Psoas muscle (tissue), 8 donors: ENCODE measurements around the gene WIPF2. TPM values are rescaled to one million over a fixed set of nuclear protein-coding genes. Genes with fewer than 3 reads are reported as not detected.

Experiments used
- ATAC-seq, 4 donors: fragments of 200-7000 bp; cut with Tn5 transposase; one replicate each; pipeline ENCODE4 v1.9.1; 2020; ENCODE audit warnings: moderate library complexity in 3 of 4, mild to moderate bottlenecking in 2 of 4
- DNase-seq, 2 donors: peaks; one replicate each; pipeline ENCODE4 v3.0.0-alpha.2; 2020
- H3K27ac ChIP-seq: fragments of 200-600 bp; one replicate; pipeline ENCODE4 v1.8.0; 2022
- H3K27me3 ChIP-seq, 3 donors: fragments of 200-600 bp in 1 of 3; one replicate each; pipeline versions ENCODE4 v1.6.1 to v1.8.0; 2013 to 2022; ENCODE audit warnings: low read length in 2 of 3, mild to moderate bottlenecking in 2 of 3, moderate library complexity in 1 of 3; ENCODE audit not compliant: insufficient read depth in 3 of 3
- H3K36me3 ChIP-seq, 2 donors: fragments of 200-600 bp in 1 of 2; one replicate each; pipeline versions ENCODE4 v1.6.1 to v1.8.0; 2013 to 2022; ENCODE audit warnings: low read depth in 1 of 2, mild to moderate bottlenecking in 1 of 2, moderate library complexity in 1 of 2; ENCODE audit not compliant: insufficient read depth in 1 of 2
- H3K4me1 ChIP-seq: fragments of 200-600 bp; one replicate; pipeline ENCODE4 v1.8.0; 2022
- H3K4me3 ChIP-seq: fragments of 200-600 bp; one replicate; pipeline ENCODE4 v1.8.0; 2022; ENCODE audit warnings: mild to moderate bottlenecking
- H3K9me3 ChIP-seq: fragments of 200-600 bp; one replicate; pipeline ENCODE4 v1.8.0; 2022
- WGBS, 3 donors: extraction: QIAGEN DNeasy Blood & Tissue Kit; methylation state at CpG; one replicate each; pipeline versions ENCODE4 v1.1.6 to v1.1.7; 2013; 5-methylcytosine and 5-hydroxymethylcytosine counted together
- intact Hi-C, 2 donors: fragments of 100-400 bp; cut with DNase I; formaldehyde crosslinking; loops; one replicate each; pipeline versions ENCODE4 v1.11.0 to v1.14.2; 2022
- polyA plus RNA-seq, 3 donors: library from polyadenylated mRNA; stranded (reverse); fragments of 200-250 nt; gene quantifications; one replicate each; pipeline ENCODE4 v1.2.3, GENCODE V29; 2013
- total RNA-seq, 4 donors: library from RNA; stranded (reverse); fragmentation: NEBNext Ultra II Directional in 2 of 4; extraction: Animal tissue kit (Norgen Biotek cat#: 25700) in 2 of 4; gene quantifications; one replicate each; pipeline versions ENCODE4 v1.2.1 to v1.2.4, GENCODE V29; 2021 to 2023
- TF ChIP-seq, protein P1 (sequence below): fragments of 200-600 bp; IDR thresholded peaks from one replicate; pipeline ENCODE4 v1.8.0; 2022; ENCODE audit warnings: antibody characterized with exemption
- donor health status: healthy with polysubstance abuse.
- donor health status: DM: no; HTN: no; CAD: no; lungs with moderate emphysema.
- donor health status: Bipolar disorder and iron deficiency.
- donor health status: healthy.
- donor health status: DM: yes; HTN: yes; CAD: no.
- donor health status: DM: no; HTN: no; CAD: no.
- donor health status: DM: no; HTN: no; CAD: no.
- donor health status: DM: yes; HTN: yes; CAD: no.

Gene WIPF2
- total and polyA plus RNA-seq, 7 donors, result 4.0 to 10.5 (median 8.1) TPM

DNA sequence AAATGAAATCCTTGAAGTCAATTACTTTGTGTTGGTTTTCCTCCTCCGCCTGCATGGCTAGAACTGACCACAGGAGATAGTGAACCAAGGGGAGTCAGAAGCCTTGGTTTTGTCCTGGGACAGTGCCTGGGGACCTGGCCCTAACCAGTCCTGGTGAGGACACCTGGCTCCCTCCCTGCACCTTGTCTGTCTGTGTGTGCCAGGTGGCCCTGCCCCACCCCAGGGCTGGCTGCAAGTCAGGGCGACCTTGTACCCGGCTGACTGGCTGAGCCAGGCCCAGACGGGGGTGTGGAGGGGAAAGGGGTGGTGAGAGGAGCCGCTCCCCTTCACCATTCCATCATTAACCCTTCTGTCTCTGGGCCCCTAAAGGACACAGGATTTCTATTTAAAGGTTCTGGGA lies 38.4 kb upstream of the WIPF2 start:
- Histone ChIP-seq H3K9me3 (no peaks in the 10 kb centered on the region), H3K4me3 (no peak overlapping the region), H3K36me3 (peaks cover 0 to 16% of the 10 kb centered on the region in 2 donors), H3K27me3 (no peaks in the 10 kb centered on the region), H3K27ac (no peak overlapping the region), H3K4me1 (peaks cover 7% of the 10 kb centered on the region)
- TF ChIP-seq, protein P1, sequence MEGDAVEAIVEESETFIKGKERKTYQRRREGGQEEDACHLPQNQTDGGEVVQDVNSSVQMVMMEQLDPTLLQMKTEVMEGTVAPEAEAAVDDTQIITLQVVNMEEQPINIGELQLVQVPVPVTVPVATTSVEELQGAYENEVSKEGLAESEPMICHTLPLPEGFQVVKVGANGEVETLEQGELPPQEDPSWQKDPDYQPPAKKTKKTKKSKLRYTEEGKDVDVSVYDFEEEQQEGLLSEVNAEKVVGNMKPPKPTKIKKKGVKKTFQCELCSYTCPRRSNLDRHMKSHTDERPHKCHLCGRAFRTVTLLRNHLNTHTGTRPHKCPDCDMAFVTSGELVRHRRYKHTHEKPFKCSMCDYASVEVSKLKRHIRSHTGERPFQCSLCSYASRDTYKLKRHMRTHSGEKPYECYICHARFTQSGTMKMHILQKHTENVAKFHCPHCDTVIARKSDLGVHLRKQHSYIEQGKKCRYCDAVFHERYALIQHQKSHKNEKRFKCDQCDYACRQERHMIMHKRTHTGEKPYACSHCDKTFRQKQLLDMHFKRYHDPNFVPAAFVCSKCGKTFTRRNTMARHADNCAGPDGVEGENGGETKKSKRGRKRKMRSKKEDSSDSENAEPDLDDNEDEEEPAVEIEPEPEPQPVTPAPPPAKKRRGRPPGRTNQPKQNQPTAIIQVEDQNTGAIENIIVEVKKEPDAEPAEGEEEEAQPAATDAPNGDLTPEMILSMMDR, result no peak
- ATAC-seq (peak in 2 of 4 donors; percentile 14 to 35), DNase-seq (no peak)
- intact Hi-C loops, result no loop called here
- WGBS, 3 donors, result 45 to 50% (median 46%) methylated on average over 5 of the region's 5 CpGs

DNA sequence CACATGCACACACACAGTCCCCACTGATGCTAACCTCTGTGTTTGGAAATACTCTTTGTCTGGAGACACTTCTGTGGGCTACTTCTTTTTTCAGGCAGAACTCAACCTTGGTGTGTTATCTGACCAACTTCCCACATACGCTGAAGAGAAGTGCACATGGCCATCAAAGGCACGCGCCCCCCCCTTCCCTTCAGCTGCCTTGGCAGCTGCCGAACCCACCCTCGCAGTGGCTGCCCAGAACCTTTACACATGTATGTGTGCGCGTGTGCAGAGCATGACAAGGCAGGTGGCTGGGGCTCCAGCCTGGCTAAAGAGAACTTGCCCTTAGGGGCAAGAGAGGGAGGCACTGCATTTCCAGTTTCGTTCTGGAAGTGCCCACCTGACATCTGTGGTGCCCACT lies 37.9 kb upstream of the WIPF2 start:
- no peak for DNase-seq
- H3K27me3 ChIP-seq, result no peaks in the 10 kb centered on the region
- H3K4me1 ChIP-seq, result peaks cover 7% of the 10 kb centered on the region
- ATAC-seq, result peak in 3 of 4 donors; percentile 35 to 58 (median 49)
- 22 to 50% (median 36%) methylated on average over 8 of the region's 8 CpGs for WGBS, 3 donors
- peaks cover 0 to 11% of the 10 kb centered on the region in 2 donors for H3K36me3 ChIP-seq
- peak overlapping the region; percentile 30 for H3K27ac ChIP-seq
- no peak overlapping the region for H3K4me3 ChIP-seq
- intact Hi-C loops, result no loop called here
- H3K9me3 ChIP-seq, result no peaks in the 10 kb centered on the region
- TF ChIP-seq, protein P1, result no peak

DNA sequence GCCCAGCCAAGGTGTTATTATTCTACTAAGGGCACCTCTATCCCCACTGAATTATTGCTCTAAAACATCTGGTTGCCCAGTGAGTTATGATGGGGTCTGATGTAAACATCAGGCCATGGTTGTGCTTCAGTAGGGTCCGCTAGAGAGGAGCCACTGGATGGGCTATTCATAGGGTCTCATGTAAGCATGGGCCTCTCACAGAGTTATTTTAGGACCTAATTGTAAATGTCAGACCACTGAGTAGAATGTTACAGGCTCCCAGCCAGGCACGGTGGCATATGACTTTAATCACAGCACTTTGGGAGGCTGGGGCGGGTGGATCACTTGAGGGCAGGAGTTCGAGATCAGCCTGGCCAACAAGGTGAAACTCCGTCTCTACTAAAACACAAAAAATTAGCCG lies 36.5 kb upstream of the WIPF2 start:
- DNase-seq (no peak), ATAC-seq (peak in 3 of 4 donors; percentile 29 to 66 (median 42))
- no peaks in the 10 kb centered on the region for H3K27me3 ChIP-seq
- intact Hi-C loops, result no loop called here
- TF ChIP-seq, protein P1, result no peak
- H3K27ac ChIP-seq, result no peak overlapping the region
- H3K4me3 ChIP-seq, result no peak overlapping the region
- peaks cover 0 to 8% of the 10 kb centered on the region in 2 donors for H3K36me3 ChIP-seq
- 54 to 83% (median 55%) methylated on average over 6 of the region's 6 CpGs for WGBS, 3 donors
- H3K4me1 ChIP-seq, result peaks cover 7% of the 10 kb centered on the region
- no peaks in the 10 kb centered on the region for H3K9me3 ChIP-seq

DNA sequence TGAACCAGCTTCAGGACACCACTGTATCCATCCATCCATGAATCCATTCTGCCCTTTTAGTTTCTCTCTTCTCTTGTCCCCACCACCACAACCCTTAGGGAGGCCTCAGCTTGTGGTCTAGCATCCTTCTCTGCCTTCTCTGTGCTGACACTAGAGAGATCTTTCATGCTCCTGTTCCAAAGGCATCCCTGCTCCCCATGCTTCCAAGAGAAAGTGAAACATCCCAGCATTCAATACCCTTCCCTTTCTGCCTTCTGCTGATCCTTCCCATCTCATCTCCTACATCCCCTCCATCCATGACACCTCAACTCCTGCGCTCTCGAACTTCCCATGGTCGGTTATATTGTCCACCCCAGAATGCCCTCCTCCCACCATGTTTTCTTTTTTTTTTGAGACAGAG lies 31.9 kb upstream of the WIPF2 start:
- Histone ChIP-seq H3K36me3 (peaks cover 0 to 5% of the 10 kb centered on the region in 2 donors), H3K4me1 (peaks cover 4% of the 10 kb centered on the region), H3K27ac (no peak overlapping the region), H3K4me3 (no peak overlapping the region), H3K27me3 (no peaks in the 10 kb centered on the region), H3K9me3 (no peaks in the 10 kb centered on the region)
- intact Hi-C loops, result no loop called here
- TF ChIP-seq, protein P1, result no peak
- ATAC-seq (no peak), DNase-seq (no peak)
- 85 to 93% (median 86%) methylated on average over 3 of the region's 3 CpGs for WGBS, 3 donors

DNA sequence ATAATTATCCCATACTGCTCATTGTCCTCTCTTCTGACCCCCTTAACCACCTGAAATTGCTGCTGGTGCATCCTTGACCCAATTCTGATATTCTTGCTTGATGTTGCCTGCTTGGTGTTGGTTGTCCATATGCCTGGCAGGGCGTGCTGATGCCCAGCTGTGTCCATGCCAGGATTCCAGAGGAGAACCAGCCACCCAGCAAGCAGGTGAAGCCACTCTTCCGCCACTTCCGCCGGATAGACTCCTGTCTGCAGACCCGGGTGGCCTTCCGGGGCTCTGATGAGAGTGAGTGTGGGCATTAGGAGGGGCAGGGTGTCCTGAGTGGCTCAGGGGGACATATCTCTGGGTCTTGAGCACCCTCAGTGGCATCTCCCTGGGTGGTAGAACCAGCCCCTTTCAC lies 30.4 kb upstream of the WIPF2 start:
- DNase-seq, result no peak
- ATAC-seq, result no peak
- H3K4me1 ChIP-seq, result peaks cover 4% of the 10 kb centered on the region
- intact Hi-C loops, result no loop called here
- no peak overlapping the region for H3K27ac ChIP-seq
- H3K9me3 ChIP-seq, result no peaks in the 10 kb centered on the region
- WGBS, 3 donors, result 90 to 96% (median 96%) methylated on average over 6 of the region's 6 CpGs
- H3K27me3 ChIP-seq, result no peaks in the 10 kb centered on the region
- no peak overlapping the region for H3K4me3 ChIP-seq
- TF ChIP-seq, protein P1, result no peak
- peaks cover 0 to 19% of the 10 kb centered on the region in 2 donors for H3K36me3 ChIP-seq
